Tibial nerve (tissue), 4 donors: ENCODE results near the gene ZNF473. TPM values are rescaled to one million over a fixed set of nuclear protein-coding genes. Genes with fewer than 3 reads are reported as not detected.

Experiments used
- DNase-seq, 2 donors: peaks; one replicate each; pipeline ENCODE4 v3.0.0-alpha.2; 2019; ENCODE audit warnings: low spot score in 2 of 2
- H3K27ac ChIP-seq, 4 donors: fragments of 200-600 bp; sonication (generic) in 3 of 4; one replicate each; pipeline ENCODE4 v1.5.1; 2017 to 2019; ENCODE audit warnings: mild to moderate bottlenecking in 1 of 4
- H3K27me3 ChIP-seq, 2 donors: fragments of 200-600 bp; sonication (generic) in 1 of 2; one replicate each; pipeline versions ENCODE4 v1.5.1 to v1.6.0; 2017 to 2019
- H3K36me3 ChIP-seq, 3 donors: fragments of 200-600 bp; sonication (generic); one replicate each; pipeline ENCODE4 v1.5.1; 2018 to 2019
- H3K4me1 ChIP-seq, 4 donors: fragments of 200-600 bp; sonication (generic) in 3 of 4; one replicate each; pipeline ENCODE4 v1.5.1; 2017 to 2019
- H3K4me3 ChIP-seq, 4 donors: fragments of 200-600 bp; sonication (generic) in 3 of 4; one replicate each; pipeline ENCODE4 v1.5.1; 2017 to 2019; ENCODE audit warnings: mild to moderate bottlenecking in 1 of 4, moderate library complexity in 1 of 4
- H3K9me3 ChIP-seq, 4 donors: fragments of 200-600 bp; sonication (generic) in 3 of 4; one replicate each; pipeline ENCODE4 v1.5.1; 2017 to 2019
- EP300 ChIP-seq, 2 donors: sonication (generic); formaldehyde crosslinking; IDR thresholded peaks; one replicate each; pipeline ENCODE4 v1.6.1; 2017; ENCODE audit warnings: antibody characterized with exemption in 2 of 2, mild to moderate bottlenecking in 1 of 2
- POLR2A ChIP-seq, 2 donors: fragments of 450-650 bp; IDR thresholded peaks; one replicate each; pipeline ENCODE4 v1.6.1; 2017; ENCODE audit warnings: antibody characterized with exemption in 2 of 2, mild to moderate bottlenecking in 2 of 2, moderate library complexity in 2 of 2
- WGBS, 2 donors: methylation state at CpG; one replicate each; pipeline ENCODE4 v1.1.5; 2018; 5-methylcytosine and 5-hydroxymethylcytosine counted together
- total RNA-seq, 4 donors: library from RNA; depleted of rRNA; stranded (reverse); fragments of >200 nt; gene quantifications; one replicate each; pipeline ENCODE4 v1.1.0, GENCODE V29; 2016
- TF ChIP-seq, protein P1 (sequence below), 5 experiments: fragments of 200-600 bp in 3 of 5; fragments of 450-650 bp in 2 of 5; sonication (generic) in 3 of 5; IDR thresholded peaks; one replicate each; pipeline ENCODE4 v1.5.1; 2016 to 2019; ENCODE audit warnings: antibody characterized with exemption in 5 of 5, mild to moderate bottlenecking in 3 of 5, moderate library complexity in 2 of 5

The ZNF473 gene
- total RNA-seq, 4 donors from 2014 or later = 8.2 to 25.5 (median 14.3) TPM

DNA sequence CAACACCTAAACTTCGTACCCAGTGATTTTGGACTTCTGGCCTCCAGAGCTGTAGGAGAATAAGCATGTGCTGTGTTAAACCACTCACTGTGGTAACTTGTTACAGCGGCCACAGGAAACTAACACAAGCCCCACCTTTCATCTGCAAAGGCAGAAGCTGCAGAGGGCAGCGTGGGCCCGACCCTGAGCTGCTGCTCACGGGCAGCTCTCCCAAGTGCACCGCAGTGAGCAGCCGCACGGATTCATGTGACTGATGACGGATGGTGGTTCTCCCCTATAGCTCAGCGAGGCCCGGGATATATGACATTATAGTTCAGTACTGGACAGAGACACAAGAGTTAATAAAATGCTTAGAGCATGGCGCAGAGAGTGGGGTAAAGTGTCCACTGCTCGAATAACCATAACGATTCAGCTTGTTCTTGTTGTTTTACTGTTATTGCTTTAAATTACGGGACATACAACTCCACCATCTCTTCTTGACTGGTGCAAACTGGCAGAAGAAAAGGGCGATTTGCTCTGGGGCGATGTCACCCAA lies 22.5 kb upstream of the ZNF473 start:
- DNase-seq = no peak
- Histone ChIP-seq H3K4me3 (no peak overlapping the region), H3K9me3 (no peaks in the 10 kb centered on the region), H3K36me3 (peaks cover under 1 to 100% (median 41%) of the 10 kb centered on the region in 3 donors), H3K27ac (no peak overlapping the region), H3K27me3 (no peaks in the 10 kb centered on the region), H3K4me1 (peaks cover 0 to 32% (median 2%) of the 10 kb centered on the region in 4 donors)
- 79 to 85% methylated on average over 17 of the region's 17 CpGs for WGBS, 2 donors
- TF ChIP-seq POLR2A (IDR thresholded peaks at IDR 0.05) = no peak
- TF ChIP-seq EP300 (IDR thresholded peaks at IDR 0.05) = no peak
- TF ChIP-seq, protein P1, sequence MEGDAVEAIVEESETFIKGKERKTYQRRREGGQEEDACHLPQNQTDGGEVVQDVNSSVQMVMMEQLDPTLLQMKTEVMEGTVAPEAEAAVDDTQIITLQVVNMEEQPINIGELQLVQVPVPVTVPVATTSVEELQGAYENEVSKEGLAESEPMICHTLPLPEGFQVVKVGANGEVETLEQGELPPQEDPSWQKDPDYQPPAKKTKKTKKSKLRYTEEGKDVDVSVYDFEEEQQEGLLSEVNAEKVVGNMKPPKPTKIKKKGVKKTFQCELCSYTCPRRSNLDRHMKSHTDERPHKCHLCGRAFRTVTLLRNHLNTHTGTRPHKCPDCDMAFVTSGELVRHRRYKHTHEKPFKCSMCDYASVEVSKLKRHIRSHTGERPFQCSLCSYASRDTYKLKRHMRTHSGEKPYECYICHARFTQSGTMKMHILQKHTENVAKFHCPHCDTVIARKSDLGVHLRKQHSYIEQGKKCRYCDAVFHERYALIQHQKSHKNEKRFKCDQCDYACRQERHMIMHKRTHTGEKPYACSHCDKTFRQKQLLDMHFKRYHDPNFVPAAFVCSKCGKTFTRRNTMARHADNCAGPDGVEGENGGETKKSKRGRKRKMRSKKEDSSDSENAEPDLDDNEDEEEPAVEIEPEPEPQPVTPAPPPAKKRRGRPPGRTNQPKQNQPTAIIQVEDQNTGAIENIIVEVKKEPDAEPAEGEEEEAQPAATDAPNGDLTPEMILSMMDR (IDR thresholded peaks at IDR 0.05) = no peak

- no peak for TF ChIP-seq EP300 (IDR thresholded peaks at IDR 0.05)
- TF ChIP-seq, protein P1 (IDR thresholded peaks at IDR 0.05) = no peak
- TF ChIP-seq POLR2A (IDR thresholded peaks at IDR 0.05) = no peak
- H3K36me3 ChIP-seq = peaks cover 5 to 100% (median 41%) of the 10 kb centered on the region in 3 donors
- peaks cover 0 to 32% (median 2%) of the 10 kb centered on the region in 4 donors for H3K4me1 ChIP-seq
- 73 to 77% methylated on average over 11 of the region's 11 CpGs for WGBS, 2 donors
- peak in 1 of 2 donors; percentile 41 for DNase-seq
- no peak overlapping the region for H3K4me3 ChIP-seq
- H3K9me3 ChIP-seq = no peaks in the 10 kb centered on the region
- H3K27ac ChIP-seq = peak overlapping the region in 3 of 4 donors; percentile 15 to 78 (median 72)
- H3K27me3 ChIP-seq = no peaks in the 10 kb centered on the region
Measured at GRCh38 chr19:50003810-50004419, 21.9 kb upstream of the ZNF473 start.

GRCh38 chr19:50005428-50005827 lies 20.4 kb upstream of the ZNF473 start:
- no peaks in the 10 kb centered on the region for H3K27me3 ChIP-seq
- peaks cover 0 to 32% (median 2%) of the 10 kb centered on the region in 4 donors for H3K4me1 ChIP-seq
- TF ChIP-seq EP300 (IDR thresholded peaks at IDR 0.05) (no peak), POLR2A (IDR thresholded peaks at IDR 0.05) (no peak)
- TF ChIP-seq, protein P1 (IDR thresholded peaks at IDR 0.05) = no peak
- 90 to 96% methylated on average over 12 of the region's 12 CpGs for WGBS, 2 donors
- DNase-seq = no peak
- H3K36me3 ChIP-seq = peaks cover 5 to 99% (median 28%) of the 10 kb centered on the region in 3 donors
- H3K9me3 ChIP-seq = no peaks in the 10 kb centered on the region
- no peak overlapping the region for H3K27ac ChIP-seq
- no peak overlapping the region for H3K4me3 ChIP-seq

GRCh38 chr19:50007170-50007569 lies 18.6 kb upstream of the ZNF473 start:
- no peak for DNase-seq
- peaks cover 0 to 31% (median 2%) of the 10 kb centered on the region in 4 donors for H3K4me1 ChIP-seq
- H3K27me3 ChIP-seq = no peaks in the 10 kb centered on the region
- TF ChIP-seq, protein P1 (IDR thresholded peaks at IDR 0.05) = no peak
- TF ChIP-seq EP300 (IDR thresholded peaks at IDR 0.05) (no peak), POLR2A (IDR thresholded peaks at IDR 0.05) (no peak)
- no peak overlapping the region for H3K27ac ChIP-seq
- H3K4me3 ChIP-seq = no peak overlapping the region
- H3K9me3 ChIP-seq = no peaks in the 10 kb centered on the region
- peaks cover 5 to 93% (median 20%) of the 10 kb centered on the region in 3 donors for H3K36me3 ChIP-seq
- WGBS, 2 donors = 92 to 95% methylated on average over 8 to 9 of the region's 10 CpGs

DNA sequence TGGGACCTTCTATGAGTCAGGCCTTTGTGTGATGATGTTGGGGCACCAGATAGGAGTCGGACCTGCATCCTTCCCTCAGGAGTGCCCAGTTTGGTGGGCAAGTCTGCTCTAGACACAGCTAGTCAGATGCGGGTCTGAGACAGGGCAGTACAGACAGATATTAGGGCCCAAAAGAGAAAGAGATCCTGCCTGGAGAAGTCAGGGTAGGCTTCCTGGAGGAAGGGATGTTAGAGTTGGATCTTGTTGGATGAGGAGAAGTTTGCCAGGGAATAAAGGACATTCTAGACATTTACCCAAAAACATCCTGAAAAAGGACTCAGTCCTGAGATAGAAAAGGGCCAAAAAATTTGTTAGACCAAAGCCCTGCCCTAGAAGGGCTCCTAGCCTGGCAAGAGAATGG lies 17.9 kb upstream of the ZNF473 start:
- H3K9me3 ChIP-seq = no peaks in the 10 kb centered on the region
- H3K4me1 ChIP-seq = peaks cover 0 to 24% (median 2%) of the 10 kb centered on the region in 4 donors
- DNase-seq = no peak
- H3K27me3 ChIP-seq = no peaks in the 10 kb centered on the region
- H3K27ac ChIP-seq = no peak overlapping the region
- TF ChIP-seq EP300 (IDR thresholded peaks at IDR 0.05) = no peak
- TF ChIP-seq POLR2A (IDR thresholded peaks at IDR 0.05) = no peak
- TF ChIP-seq, protein P1 (IDR thresholded peaks at IDR 0.05) = no peak
- peaks cover 5 to 93% (median 17%) of the 10 kb centered on the region in 3 donors for H3K36me3 ChIP-seq
- WGBS, 2 donors = 96 to 100% methylated on average over 2 of the region's 2 CpGs
- no peak overlapping the region for H3K4me3 ChIP-seq
